NOMO-1 (cell line): Measurements from ENCODE around the gene MFAP1.
"Not testable (repeated sequence)": the region's sequence is repeated elsewhere in the genome, so short reads cannot be mapped to it uniquely, and the experiment has no call there.

Experiments
- DNase-seq, 2 experiments: peaks; one replicate each; lab custom pipeline; 2025; ENCODE audit not compliant: unreplicated experiment in 2 of 2; lab: John Stamatoyannopoulos, UW

The MFAP1 gene, protein sequence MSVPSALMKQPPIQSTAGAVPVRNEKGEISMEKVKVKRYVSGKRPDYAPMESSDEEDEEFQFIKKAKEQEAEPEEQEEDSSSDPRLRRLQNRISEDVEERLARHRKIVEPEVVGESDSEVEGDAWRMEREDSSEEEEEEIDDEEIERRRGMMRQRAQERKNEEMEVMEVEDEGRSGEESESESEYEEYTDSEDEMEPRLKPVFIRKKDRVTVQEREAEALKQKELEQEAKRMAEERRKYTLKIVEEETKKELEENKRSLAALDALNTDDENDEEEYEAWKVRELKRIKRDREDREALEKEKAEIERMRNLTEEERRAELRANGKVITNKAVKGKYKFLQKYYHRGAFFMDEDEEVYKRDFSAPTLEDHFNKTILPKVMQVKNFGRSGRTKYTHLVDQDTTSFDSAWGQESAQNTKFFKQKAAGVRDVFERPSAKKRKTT

DNA sequence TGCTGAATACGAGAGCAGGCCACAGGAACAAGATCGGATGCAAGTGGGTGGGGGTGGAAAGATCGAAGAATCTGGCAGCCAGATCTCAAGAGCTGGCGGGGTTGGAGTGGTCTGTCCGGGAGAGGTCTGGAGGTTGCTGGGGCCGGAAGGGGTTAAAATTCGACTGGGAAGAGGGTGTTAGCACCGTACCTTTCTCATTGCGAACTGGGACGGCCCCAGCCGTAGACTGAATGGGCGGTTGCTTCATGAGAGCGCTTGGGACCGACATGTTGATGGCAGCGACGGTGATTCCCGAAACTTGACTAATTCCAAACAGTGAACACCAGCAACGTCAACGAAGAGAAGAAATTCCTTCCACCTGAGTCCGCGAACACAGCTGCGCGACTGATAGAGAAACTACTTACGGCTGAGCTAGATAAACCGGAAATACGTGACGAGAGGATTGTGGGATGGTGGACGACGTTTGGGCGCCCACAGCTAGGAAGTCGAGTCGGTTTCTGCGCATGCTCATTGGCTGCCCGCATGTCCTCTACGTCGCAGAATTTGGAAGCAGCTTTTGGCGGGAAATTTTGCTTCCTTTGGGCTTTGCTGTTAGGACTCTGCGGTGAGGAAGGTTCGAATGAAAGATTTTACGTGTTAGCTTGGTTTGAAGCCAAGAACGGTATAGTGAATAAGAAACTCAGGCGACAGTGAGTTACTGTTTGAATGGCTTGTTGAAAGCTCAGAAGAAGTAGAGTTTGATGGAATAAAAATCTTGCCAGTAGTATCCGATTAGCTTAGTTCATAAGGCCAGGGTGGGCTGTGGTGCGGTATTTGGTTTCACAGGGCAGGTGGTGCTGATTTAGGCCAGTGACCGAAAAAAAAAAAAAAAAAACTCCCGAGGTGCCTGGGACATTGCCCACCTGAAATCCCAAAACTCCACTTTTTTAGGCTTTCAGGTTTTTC is at the start of gene MFAP1:
Gene MFAP1 (minus strand): TSS at position 389 of the 945 bp plus-strand sequence. CDS start 121 bp downstream, at position 268.
- peak; percentile 96 to 97 for DNase-seq

DNA sequence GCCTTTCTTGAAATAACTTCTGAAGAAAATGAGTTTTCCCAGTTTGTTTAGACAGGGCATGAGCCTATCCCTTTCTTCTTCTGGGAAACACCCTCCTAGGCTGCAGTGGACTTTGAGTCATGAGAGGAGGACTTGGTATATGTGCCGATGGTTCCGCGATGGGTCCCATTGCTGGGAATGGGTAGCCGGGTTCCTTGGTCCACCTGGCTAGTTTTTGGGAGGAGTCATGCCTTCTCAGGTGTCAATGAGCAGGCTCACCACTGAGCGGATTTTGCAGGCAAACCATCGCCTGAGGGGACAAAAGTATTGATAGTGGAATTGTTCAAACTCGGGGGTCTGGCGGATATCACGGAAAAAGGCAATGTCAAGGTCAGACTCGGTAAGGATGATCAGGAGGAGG is 49.2 kb upstream of the MFAP1 start:
- no peak for DNase-seq

DNA sequence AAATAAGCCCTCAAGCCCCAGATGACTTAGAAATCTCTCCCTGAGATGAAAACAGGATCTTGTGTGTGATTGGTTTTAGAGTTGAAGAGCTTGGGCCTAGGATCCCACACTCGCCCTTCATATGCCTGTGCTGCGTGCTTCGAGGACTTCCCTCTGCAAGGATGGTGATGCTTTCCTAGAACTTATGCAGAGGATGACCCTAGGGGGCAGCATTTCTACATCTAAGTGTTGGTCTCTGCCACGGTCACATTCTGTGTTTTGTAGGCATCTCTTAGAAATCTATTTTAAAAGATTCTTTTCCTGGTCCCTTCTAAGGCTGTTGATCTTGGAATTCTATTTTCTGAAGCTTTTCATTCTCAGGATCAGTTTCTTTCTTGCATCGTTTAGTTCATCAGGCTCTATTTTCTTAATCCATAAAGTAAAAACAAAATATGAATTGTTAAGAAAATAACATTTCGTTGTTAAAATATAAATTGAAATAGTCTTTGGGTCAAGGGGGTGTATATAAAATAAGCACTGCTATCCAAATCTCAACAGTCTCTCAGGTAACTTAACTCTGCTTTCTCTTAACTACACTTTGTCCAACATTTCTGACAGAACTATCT is 48.0 kb upstream of the MFAP1 start:
- no peak for DNase-seq

DNA sequence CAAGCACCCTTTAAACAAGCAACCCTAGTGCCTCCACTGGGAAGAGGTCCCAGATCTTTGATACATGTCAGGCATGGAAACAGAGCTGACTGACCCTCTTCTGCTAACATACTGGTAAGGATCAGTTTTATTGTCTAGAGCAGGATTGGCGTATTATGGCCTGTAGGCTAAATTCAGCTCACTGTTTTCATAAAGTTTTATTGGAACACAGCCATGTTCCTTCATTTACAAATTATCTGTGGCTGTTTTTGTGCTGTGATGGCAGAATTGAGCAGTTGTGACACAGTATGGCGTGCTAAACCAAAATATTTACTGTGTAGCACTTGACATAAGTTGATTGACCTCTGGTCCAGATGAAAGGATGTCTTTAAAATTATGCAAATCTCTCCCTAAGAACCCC is 47.3 kb upstream of the MFAP1 start:
- DNase-seq: no peak

DNA sequence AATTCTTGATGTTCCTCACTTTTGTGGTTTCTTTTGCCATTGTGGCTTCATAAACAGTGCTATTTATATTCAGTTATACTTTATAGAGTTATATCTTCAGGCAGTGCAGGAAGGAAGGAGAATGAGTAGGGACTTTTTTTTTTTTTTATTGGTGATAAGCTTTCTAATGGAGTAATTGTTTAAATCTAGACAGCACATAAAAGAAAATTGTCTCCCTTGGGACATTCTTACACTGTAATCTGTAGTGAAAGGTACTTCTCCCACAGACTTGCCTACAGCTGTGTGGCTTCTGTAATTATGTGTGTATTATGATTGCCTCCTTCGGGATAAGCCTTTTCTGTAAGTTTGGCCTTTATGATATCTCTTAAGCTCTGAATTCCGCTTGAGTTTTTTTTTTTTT is 43.9 kb upstream of the MFAP1 start:
- peak in 1 of 2 experiments; percentile 62 for DNase-seq

DNA sequence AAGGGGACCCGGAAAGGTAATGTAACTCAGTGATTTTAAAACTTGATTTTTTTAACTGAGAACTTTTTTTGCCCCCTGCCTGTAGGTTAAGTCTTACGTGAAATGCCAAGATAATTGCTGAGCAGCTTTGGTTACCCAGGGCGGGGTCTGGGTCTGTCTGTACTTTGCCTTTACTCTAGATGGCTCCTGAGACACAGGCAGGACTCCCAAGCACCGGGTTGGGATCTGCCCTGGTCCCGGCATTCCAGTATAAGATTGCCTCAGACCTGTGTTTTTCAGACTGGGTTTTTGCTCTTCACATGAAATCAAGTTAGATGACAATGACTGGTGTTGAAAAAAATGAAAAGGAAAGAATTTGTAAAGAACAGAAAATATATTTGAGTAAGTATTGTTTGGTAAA is 42.6 kb upstream of the MFAP1 start:
- no peak for DNase-seq

DNA sequence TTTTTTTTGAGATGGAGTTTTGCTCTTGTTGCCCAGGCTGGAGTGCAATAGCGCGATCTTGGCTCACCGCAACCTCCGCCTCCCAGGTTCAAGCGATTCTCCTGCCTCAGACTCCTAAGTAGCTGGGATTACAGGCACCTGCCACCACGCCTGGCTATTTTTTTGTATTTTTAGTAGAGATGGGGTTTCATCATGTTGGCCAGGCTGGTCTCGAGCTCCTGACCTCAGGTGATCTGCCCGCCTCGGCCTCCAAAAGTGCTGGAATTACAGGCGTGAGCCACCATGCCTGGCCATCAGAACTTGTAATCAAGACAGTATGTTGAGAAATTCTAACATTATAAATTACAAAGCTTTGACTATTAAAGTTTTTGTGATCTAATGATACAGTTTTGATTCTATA is 42.1 kb upstream of the MFAP1 start:
- DNase-seq: not testable (repeated sequence)

DNA sequence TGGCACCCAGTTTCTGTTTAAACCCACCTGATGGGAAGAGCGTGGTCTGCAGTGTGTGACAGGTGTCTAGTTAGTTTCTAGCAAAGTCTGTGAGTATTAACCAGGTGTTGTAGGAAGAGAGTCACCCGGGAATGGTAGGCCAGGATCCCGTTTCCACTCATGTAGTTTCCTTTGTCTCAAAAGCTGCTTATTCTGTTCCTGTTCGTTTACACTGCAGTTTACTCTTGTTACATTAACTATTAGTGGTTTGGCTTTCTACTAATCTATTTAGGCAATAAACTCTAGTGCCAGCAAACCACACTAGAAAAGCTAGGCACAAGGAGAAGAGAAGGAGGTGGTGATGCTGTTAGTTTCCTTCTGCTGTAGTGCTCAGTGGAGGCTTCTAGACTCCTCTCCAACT is 35.1 kb upstream of the MFAP1 start:
- DNase-seq: no peak

DNA sequence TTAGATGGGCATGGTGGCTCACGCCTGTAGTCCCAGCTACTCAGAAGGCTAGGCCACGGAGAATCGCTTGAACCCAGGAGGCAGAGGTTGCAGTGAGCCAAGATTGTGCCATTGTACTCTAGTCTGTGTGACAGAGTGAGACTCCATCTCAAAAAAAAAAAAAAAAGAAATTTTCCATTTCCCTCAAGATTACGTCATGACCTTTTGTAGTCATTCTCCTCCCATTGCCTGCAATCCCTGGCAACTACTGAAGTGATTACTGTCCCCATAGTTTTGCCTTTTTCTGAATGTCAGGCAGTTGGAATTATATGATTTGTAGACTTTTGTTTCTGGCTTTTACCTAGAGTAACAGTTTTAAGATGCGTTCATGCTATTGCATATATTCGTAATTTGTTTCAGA is 30.3 kb upstream of the MFAP1 start:
- no peak for DNase-seq

DNA sequence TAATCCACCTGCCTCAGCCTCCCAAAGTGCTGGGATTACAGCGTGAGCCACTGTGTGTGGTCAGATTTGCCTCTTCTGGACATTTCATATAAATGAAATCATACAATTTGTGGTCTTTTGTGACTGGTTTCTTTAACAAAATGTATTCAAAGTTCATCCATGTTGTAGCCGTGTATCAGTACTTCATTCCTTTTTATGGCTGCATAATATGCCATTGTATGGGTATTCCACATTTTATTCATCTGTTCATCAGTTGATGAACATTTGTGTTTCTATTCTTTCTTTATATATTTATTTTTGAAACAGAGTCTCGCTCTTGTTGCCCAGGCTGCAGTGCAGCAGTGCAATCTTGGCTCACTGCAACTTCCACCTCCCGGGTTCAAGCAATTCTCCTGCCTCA is 28.1 kb upstream of the MFAP1 start:
- DNase-seq: no peak

DNA sequence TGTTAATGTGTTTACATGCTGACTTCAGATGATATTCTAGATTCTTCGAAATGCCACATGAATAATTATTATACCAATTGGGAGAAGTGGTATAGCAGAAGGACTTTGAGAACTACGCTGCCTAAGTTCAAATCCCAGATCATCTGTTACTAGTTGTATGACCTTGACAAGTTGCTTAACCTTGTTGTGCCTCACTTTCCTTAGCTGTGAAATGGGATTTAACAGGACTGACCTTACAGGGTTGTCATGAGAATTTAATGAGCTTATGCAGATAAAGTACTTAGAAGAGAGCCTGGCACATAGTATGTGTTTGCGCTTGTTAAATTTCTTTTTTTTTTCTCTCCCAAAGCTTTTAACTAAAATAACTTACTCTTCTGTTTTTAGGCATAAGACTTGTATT is 26.8 kb upstream of the MFAP1 start:
- DNase-seq: no peak

DNA sequence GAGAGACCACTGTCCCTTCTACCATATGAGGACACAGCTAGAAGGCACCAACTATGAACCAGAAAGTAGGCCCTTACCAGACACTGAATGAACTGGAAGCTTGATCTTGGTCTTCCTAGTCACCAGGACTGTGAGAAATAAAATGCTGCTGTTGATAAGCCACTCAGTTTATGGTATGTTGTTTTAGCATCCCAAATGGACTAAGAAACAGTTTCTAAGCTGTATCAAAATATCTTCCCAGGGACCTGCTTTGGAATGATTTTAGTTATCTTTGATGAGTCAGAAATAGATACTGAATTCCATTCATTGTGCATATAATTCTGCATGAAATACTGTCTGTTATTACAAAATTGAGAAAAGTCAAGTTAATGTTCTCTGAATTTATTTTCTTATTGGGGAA is 20.9 kb upstream of the MFAP1 start:
- DNase-seq: no peak

DNA sequence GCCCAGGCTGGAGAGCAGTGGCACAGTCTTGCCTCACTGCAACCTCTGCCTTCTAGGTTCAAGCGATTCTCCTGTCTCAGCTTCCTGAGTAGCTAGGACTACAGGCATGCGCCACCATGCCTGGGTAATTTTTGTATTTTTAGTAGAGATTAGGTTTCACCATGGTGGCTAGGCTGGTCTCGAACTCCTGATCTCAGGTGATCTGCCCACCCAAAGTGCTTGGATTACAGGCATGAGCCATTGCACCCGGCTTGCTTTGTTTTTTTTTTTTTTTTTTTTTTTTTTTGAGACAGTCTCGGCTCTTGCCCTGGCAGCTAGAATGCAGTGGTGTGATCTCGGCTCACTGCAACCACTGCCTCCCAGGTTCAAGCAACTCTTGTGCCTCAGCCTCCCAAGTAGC is 8.0 kb upstream of the MFAP1 start:
- DNase-seq: not testable (repeated sequence)

DNA sequence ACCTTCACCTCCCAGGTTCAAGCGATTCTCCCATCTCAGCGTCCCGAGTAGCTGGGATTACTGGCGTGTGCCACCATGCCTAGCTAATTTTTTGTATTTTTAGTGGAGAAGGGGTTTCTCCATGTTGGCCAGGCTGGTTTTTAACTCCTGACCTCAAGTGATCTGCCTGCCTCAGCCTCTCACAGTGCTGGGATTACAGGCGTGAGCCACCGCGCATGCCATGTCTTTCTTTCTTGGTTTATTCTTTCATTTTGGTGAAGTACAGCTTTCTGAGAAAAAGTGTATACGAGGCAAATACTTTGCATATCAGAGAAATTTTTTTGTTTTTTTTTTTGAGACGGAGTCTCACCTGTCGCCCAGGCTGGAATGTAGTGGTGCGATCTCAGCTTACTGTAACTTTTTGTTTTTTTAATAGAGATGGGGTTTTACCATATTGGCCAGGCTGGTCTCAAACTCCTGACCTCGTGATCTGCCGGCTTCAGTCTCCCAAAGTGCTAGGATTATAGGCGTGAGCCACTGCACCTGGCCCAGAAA is 7.1 kb upstream of the MFAP1 start:
- DNase-seq: not testable (repeated sequence)

DNA sequence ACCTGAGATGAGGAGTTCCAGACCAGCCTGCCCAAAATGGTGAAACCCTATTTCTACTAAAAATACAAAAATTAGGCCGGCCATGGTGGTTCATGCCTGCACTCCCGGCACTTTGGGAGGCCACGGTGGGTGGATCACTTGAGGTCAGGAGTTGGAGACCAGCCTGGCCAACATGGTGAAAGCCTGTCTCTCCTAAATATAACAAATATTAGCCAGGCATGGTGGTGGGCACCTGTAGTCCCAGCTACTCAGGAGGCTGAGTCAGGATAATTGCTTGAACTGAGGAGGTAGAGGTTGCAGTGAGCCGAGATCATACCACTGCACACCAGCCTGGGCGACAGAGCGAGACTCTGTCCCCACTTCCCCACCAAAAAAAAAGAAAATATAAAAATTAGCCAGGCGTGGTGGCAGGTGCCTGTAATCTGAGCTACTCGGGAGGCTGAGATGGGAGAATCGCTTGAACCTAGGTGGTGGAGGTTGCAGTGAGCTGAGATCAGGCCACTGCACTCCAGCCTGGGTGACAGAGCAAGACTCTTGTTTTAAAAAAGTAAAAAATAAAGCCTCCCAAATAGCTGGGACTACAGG is 6.3 kb upstream of the MFAP1 start:
- not testable (repeated sequence) for DNase-seq

DNA sequence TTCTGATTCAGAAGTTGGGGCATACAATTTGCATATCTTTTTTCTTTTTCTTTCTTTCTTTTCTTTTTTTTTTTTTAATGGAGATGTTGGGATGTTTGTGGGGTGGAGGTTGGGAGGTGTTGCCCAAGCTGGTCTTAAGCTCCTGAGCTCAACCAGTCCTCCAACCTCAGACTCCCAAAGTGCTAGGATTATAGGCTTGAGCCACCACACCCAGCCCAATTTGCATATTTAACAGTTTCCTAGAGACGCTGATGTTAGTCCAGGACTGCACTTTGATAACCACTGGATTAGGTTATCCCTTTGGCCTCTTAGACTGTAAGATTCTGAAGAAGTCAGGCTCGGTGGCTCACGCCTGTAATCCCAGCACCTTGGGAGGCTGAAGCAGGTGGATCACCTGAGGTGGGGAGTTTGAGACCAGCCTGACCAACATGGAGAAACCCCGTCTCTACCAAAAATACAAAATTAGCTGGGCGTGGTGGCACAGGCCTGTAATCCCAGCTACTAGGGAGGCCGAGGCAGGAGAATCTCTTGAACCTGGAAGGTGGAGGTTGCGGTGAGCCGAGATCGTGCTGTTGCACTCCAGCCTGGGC is 5.6 kb upstream of the MFAP1 start:
- DNase-seq: not testable (repeated sequence)

DNA sequence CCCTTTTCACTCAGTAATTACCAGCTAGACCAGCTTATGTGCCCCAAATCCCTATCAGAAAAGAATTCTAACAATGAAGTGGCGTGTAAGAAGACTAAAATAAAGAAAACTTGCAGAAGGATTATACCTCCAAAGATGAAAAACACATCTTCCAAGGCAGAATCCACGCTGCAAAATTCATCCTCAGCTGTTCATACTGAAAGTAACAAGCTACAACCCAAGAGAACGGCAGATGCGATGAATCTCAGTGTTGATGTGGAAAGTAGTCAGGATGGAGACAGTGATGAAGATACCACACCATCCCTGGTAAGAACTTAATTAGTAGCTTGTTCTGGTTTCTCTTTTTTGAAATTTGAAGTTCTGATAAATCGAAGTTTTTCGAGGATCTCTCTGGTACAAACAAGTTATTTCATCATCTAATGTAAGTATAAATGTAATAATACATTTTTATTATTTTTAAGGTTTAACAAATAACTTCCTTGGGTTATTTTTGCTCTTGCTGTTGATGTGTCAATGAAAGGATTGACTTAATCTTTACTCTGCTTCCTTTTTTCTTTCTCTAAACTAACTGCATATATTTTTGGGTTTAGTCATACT is 3.7 kb upstream of the MFAP1 start:
- DNase-seq: peak in 1 of 2 experiments; percentile 11

DNA sequence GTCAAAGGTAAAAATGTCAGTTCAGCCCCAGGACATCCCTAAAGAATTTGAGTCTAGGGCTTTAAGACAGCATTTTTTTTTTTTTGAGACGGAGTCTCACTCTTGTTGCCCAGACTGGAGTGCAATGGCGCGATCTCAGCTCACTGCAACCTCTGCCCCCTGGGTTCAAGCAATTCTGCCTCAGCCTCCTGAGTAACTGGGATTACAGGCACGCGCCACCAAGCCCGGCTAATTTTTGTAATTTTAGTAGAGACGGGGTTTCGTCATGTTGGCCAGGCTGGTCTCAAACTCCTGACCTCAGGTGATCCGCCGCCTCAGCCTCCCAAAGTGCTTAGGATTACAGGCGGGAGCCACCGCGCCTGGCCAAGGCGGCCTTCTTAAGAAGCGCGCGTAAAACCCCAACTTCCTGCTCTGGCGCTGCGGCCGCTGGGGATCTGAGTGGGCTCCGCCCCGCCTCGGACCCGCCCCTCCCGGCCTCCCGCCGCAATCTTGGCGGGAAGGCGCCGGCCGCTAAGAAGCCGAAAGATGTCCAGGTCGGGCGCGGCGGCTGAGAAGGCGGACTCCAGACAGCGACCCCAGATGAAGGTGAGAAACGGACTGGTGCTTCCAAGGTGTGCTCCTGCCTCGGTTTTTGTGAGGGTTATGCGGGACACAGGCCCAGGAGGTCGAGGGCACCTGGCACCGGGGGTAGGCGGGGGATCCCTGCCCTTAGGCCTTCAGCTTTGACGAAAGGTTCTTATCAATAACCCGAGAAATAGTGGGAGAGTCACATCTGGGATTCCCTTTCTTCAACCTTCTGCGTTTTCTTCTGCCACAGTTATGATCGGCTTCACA is 2.2 kb upstream of the MFAP1 start, which contains the start of gene WDR76:
Gene WDR76 (plus strand): TSS at position 495 of the 834 bp plus-strand sequence. CDS start 31 bp downstream, at position 526.
- DNase-seq: peak; percentile 72 to 92

DNA sequence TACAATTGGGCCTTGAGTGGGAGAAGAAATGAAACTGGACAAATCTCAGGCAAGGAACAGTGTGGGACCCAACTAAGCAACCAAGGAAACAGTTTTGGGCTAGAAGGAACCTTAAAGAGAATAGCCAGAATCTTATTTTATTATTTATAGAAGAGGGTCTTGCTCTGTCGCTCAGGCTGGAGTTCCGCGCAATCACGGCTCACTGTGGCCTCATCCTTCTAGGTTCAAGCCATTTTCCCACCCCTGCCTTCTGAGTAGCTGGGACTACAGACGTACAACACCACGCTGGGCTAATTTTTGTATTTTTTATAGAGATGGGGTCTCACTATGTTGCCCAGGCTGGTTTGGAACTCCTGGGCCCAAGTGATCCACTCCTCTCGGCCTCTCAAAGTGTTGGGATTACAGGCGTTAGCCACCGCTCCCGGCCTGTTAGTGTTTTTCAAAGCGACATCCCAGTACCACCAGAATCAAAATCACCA is 1.6 kb upstream of the MFAP1 start:
- no peak for DNase-seq
